CD4-positive, alpha-beta T cell treated with Interleukin-12 subunit alpha and Interleukin-12 subunit beta, for 1 hour (primary cell): ENCODE results near the gene AFG3L2.

Source experiments
- DNase-seq: peaks from one replicate; pipeline ENCODE4 v3.0.0-alpha.2; 2020

The AFG3L2 gene

GRCh38 chr18:12352188-12352587, 24.8 kb downstream of the AFG3L2 start:
- no peak for DNase-seq

GRCh38 chr18:12347895-12348294, 29.1 kb downstream of the AFG3L2 start:
- no peak for DNase-seq

- DNase-seq, result no peak
Measured at GRCh38 chr18:12346240-12346565, 30.8 kb downstream of the AFG3L2 start.

DNA sequence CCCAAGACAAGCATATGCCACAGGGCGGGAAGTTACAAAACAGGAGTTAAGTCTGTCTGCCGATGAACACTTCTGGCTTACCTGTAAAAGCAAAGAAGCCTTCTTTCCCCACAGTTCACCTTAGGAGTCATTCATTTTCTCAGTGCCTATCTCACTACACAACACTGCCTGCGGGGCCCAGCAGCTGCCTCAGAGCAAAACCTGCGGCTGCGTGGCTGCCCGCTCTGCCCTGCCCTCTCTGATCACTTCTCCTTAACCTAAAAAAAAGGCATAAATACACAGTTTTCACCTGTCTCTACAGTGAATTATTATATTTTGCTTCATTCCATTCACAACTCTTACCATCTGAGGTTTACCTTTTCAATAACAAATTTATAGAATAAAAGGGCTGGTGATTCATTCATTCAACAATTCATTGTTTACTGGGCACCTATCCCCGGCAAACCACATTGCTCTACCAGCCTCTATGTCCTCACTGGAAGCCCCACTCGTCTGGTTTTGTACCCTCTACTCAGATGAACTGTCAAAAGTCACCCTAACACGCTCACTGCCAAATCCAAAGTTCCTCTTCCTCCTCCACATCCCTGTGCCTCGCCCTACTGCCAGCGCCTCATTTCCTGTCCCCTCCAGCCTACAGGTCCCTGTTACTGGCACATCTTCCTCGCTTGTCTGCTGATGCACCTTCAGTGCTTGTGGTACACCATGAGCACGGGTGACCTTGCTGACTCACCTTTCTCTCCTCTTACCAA, 31.4 kb downstream of the AFG3L2 start:
- DNase-seq, result no peak

DNA sequence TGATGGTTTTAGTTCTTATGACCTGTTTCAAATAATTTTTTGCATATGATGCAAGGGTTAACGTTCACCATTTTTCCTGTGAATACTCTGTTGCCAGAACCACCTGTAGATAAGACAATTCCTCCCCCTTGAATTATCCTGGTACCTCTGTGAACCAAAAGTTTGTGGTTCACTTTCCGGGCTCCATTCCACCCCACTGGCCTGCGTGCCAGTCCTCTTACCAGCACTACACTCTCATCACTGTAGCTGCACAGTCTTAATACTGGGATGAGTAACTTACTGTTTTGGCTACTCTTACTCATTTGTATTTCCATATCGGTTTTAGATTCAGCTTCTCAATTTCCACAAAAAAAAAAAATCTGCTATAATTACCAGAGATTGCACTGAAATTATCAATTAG, 34.4 kb downstream of the AFG3L2 start:
- no peak for DNase-seq

- no peak for DNase-seq
Measured at GRCh38 chr18:12340945-12341660, 35.9 kb downstream of the AFG3L2 start.

GRCh38 chr18:12338382-12338781, 38.6 kb downstream of the AFG3L2 start:
- no peak for DNase-seq

- DNase-seq, result no peak
Measured at GRCh38 chr18:12336887-12337286, 40.1 kb downstream of the AFG3L2 start.

DNA sequence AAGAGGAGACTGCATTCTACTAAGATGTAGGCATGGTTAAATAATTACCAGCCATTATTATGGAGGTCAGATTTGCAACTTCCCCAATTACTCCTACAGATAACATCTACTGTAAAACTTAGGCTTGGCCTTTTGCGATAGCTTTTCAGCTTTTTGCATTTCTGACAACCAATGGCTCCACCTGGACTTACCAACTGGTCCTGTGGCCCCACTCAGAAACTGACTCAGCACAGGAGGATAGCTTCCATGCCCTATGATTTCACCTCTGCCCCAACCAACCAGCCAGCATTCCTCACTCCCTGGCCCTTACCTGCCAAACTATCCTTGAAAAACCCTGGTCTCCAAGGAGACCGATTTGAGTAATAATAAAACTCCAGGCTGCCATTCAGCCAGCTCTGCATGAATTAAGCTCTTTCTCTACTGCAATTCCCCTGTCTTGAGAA, 40.8 kb downstream of the AFG3L2 start:
- DNase-seq, result no peak

- DNase-seq, result no peak
Measured at GRCh38 chr18:12335503-12335902, 41.5 kb downstream of the AFG3L2 start.

DNA sequence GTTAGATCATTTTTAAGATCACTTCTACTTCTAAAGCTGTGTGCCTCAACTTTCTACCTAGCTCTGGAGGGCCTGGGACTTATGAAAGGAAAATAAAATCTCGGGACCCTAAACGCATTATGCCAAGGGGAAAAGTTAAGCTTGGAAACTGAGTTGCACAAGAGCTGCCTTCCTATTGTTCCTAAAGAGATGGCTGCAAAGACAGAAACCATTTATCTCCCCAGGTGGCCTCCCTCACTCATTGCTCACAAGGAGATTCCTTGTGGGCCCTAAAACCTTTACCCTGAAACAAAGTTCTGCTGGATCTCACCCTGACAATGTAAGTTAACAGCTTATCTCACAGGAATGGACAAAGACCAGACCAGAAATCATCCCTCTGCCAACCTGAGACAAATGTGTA, 42.2 kb downstream of the AFG3L2 start:
- DNase-seq, result no peak

DNA sequence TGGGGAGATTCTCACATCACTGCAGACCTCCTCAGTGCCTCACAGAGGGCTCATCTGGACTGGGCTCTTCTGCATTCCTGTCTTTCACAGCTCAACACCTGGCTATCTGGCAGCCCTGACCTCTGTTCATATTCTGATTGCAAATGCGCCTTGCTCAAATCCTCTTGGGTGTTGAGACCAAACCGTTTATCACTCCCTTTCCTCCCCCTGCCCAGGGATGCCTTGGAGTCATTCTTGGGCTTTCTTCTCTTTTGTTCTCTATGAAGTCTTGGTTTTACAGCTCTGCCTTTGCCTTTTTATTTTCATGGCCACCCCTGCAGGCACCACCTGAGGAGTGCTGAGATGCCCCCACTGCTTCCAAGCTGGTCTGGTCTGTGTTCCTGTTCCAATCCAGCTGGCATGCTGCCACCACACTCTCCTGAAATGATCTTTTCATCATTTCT, 42.6 kb downstream of the AFG3L2 start:
- DNase-seq, result no peak

- DNase-seq, result no peak
Measured at GRCh38 chr18:12333506-12334290, 43.3 kb downstream of the AFG3L2 start.

DNA sequence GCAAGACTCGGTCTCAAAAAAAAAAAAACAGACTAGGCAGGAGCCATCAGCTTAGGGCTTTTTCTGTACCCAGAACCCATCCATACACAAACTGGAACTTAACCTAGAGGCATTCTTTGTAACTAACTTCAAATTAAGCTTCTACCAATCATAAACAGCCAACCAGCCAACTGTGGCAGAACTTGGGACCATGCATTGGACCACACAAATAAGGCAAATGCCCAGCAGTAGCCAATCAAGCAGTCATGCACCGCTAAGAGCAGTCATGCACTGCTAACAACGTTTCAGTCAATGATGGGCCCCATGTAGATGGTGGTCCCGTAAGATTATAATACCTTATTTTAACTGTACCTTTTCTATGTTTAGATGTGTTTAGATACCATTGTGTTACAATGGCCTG, 46.3 kb downstream of the AFG3L2 start:
- DNase-seq, result no peak

GRCh38 chr18:12329125-12329698, 47.8 kb downstream of the AFG3L2 start:
- no peak for DNase-seq

GRCh38 chr18:12328179-12328823, 48.7 kb downstream of the AFG3L2 start:
- DNase-seq, result no peak

- peak; percentile 67 for DNase-seq
Measured at GRCh38 chr18:12327510-12328178, 49.4 kb downstream of the AFG3L2 start.

GRCh38 chr18:12326711-12327460, 50.1 kb downstream of the AFG3L2 start:
- DNase-seq, result no peak

DNA sequence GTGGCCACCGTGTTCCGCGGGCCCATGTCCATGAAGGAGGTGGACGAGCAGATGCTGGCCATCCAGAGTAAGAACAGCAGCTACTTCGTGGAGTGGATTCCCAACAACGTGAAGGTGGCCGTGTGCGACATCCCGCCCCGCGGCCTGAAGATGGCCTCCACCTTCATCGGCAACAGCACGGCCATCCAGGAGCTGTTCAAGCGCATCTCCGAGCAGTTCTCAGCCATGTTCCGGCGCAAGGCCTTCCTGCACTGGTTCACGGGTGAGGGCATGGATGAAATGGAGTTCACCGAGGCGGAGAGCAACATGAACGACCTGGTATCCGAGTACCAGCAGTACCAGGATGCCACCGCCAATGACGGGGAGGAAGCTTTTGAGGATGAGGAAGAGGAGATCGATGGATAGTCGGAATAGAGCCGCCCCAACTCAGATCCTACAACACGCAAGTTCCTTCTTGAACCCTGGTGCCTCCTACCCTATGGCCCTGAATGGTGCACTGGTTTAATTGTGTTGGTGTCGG, 51.2 kb downstream of the AFG3L2 start:
- no peak for DNase-seq

DNA sequence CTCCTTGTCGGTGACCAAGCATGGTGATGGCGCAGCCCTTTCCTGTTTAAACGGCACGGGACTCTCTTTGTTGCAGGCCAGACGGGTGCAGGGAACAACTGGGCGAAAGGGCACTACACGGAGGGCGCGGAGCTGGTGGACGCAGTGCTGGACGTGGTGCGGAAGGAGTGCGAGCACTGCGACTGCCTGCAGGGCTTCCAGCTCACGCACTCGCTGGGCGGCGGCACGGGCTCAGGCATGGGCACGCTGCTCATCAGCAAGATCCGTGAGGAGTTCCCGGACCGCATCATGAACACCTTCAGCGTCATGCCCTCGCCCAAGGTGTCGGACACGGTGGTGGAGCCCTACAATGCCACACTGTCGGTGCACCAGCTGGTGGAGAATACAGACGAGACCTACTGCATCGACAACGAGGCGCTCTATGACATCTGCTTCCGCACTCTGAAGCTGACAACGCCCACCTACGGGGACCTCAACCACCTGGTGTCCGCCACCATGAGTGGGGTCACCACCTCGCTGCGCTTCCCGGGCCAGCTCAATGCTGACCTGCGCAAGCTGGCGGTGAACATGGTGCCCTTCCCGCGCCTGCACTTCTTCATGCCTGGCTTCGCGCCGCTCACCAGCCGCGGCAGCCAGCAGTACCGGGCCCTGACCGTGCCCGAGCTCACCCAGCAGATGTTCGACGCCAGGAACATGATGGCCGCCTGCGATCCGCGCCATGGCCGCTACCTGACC, 51.9 kb downstream of the AFG3L2 start:
- DNase-seq, result no peak

DNA sequence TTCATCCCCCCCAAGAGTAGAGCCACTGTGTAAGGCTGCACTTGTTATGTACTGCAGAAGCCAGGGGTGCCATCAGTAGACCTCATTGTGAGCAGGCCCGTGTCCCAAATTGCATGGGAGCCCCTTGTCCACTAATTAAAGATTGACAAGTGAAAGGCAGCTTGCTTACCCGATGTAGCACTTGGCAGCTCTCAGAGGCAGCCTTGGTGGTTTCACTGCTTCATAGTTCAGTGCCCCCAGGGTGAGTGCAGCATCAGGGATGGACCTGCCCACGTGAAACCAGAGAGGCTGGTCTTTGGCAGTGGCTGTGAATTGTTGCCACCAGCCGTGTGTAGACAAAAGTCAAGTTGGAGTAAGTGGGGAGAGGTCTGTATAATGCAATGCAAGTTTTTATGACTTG, 55.7 kb downstream of the AFG3L2 start:
- no peak for DNase-seq
